H1 (cell line): ENCODE results near the gene SOCS3. TPM values are rescaled to one million over a fixed set of nuclear protein-coding genes. Genes with fewer than 3 reads are reported as not detected.

Experiments used
- CTCF ChIA-PET: fragments of 300-600 bp; sonication (Branson Sonifier 250); formaldehyde crosslinking; loops from one replicate; lab custom pipeline; 2021; ENCODE audit not compliant: partially characterized antibody; lab: Charles Lee
- POLR2A ChIA-PET: fragments of 300-600 bp; sonication (Branson Sonifier 250); formaldehyde crosslinking; loops from one replicate; lab custom pipeline; 2021; ENCODE audit warnings: inconsistent platforms; ENCODE audit not compliant: partially characterized antibody; lab: Charles Lee
- DNase-seq, 2 experiments: peaks; one replicate each; pipeline versions ENCODE4 v3.0.0 to v3.0.0-alpha.2; 2010 to 2022; ENCODE audit warnings: low spot score in 2 of 2, low read depth in 1 of 2, mixed read lengths in 1 of 2
- FAIRE-seq: peaks from 2 replicates; lab custom pipeline; 2011; peaks lifted over from hg19 to GRCh38; lab: Jason Lieb, UNC
- H2AFZ ChIP-seq: 2 replicates; pipeline ENCODE4 v1.8.1; 2012; ENCODE audit warnings: low read length, inconsistent platforms
- H2AK5ac ChIP-seq: 2 replicates; pipeline ENCODE4 v1.6.1; 2013; ENCODE audit warnings: low read depth, low read length
- H2BK120ac ChIP-seq: replicated peaks from 2 replicates; pipeline ENCODE3; 2013; ENCODE audit warnings: low read depth, low read length, inconsistent platforms
- H2BK12ac ChIP-seq: 2 replicates; pipeline ENCODE4 v1.6.1; 2013; ENCODE audit warnings: low read depth, low read length
- H2BK15ac ChIP-seq: 2 replicates; pipeline ENCODE4 v1.6.1; 2013; ENCODE audit warnings: low read length
- H2BK20ac ChIP-seq: 2 replicates; pipeline ENCODE4 v1.6.1; 2013; ENCODE audit warnings: low read length
- H2BK5ac ChIP-seq: 2 replicates; pipeline ENCODE4 v1.6.1; 2013; ENCODE audit warnings: low read depth, low read length
- H3K14ac ChIP-seq: 2 replicates; pipeline ENCODE4 v1.6.1; 2013; ENCODE audit warnings: inconsistent platforms; ENCODE audit not compliant: insufficient read length
- H3K18ac ChIP-seq: 2 replicates; pipeline ENCODE4 v1.6.1; 2013; ENCODE audit warnings: low read length; ENCODE audit errors: extremely low read depth
- H3K23ac ChIP-seq: 2 replicates; pipeline ENCODE4 v1.6.1; 2013; ENCODE audit warnings: inconsistent platforms; ENCODE audit not compliant: insufficient read length
- H3K23me2 ChIP-seq: 2 replicates; pipeline ENCODE4 v1.6.1; 2013; ENCODE audit warnings: low read depth, low read length
- H3K27ac ChIP-seq: 2 replicates; pipeline ENCODE4 v1.6.1; 2011; ENCODE audit warnings: low read depth, low read length, inconsistent platforms
- H3K27me3 ChIP-seq, 4 experiments: replicated peaks in 1 of 4; 1 replicate in 1 of 4; 2 replicates in 3 of 4; pipeline versions ENCODE4 v1.6.1 to v1.8.1; 2011 to 2013; ENCODE audit warnings: low read length in 3 of 4, mild to moderate bottlenecking in 3 of 4, inconsistent platforms in 2 of 4, mixed read lengths in 2 of 4, moderate library complexity in 1 of 4; ENCODE audit not compliant: control insufficient read depth in 3 of 4, insufficient read depth in 3 of 4; ENCODE audit errors: extremely low read depth in 1 of 4
- H3K36me3 ChIP-seq, 4 experiments: 2 replicates each; pipeline versions ENCODE4 v1.6.1 to v1.8.1; 2011 to 2013; ENCODE audit warnings: mild to moderate bottlenecking in 4 of 4, low read length in 3 of 4, moderate library complexity in 2 of 4, control low read depth in 1 of 4, inconsistent platforms in 1 of 4; ENCODE audit not compliant: insufficient read depth in 4 of 4, control insufficient read depth in 2 of 4
- H3K4ac ChIP-seq: replicated peaks from 2 replicates; pipeline ENCODE3; 2013; ENCODE audit warnings: low read length, low read depth, mixed read lengths, inconsistent platforms; ENCODE audit not compliant: insufficient read length
- H3K4me1 ChIP-seq, 4 experiments: replicated peaks in 1 of 4; 1 replicate in 1 of 4; 2 replicates in 3 of 4; pipeline versions ENCODE4 v1.6.1 to v1.8.1; 2011 to 2013; ENCODE audit warnings: low read length in 3 of 4, inconsistent platforms in 2 of 4, mixed read lengths in 1 of 4; ENCODE audit not compliant: insufficient read depth in 4 of 4, control insufficient read depth in 3 of 4
- H3K4me2 ChIP-seq, 2 experiments: 2 replicates each; pipeline versions ENCODE4 v1.6.1 to v1.8.1; 2011 to 2013; ENCODE audit warnings: low read depth in 2 of 2, low read length in 2 of 2, control low read depth in 1 of 2, inconsistent platforms in 1 of 2, mild to moderate bottlenecking in 1 of 2; ENCODE audit not compliant: insufficient read depth in 1 of 2
- H3K4me3 ChIP-seq, 4 experiments: fragments of 200-600, 300-600 bp in 1 of 4; sonication (generic), shearing (Covaris generic), sonication (Bioruptor Twin) in 1 of 4; 2 replicates each; pipeline versions ENCODE4 v1.5.1 to v1.8.1; 2011 to 2016; ENCODE audit warnings: low read length in 4 of 4, low read depth in 3 of 4, control low read depth in 2 of 4, inconsistent platforms in 2 of 4, mild to moderate bottlenecking in 2 of 4, mixed read lengths in 1 of 4, moderate library complexity in 1 of 4; ENCODE audit not compliant: insufficient read depth in 2 of 4; ENCODE audit errors: extremely low read depth in 1 of 4
- H3K56ac ChIP-seq: replicated peaks from 2 replicates; pipeline ENCODE3; 2013; ENCODE audit warnings: low read depth, mild to moderate bottlenecking, mixed read lengths, low read length, inconsistent platforms; ENCODE audit not compliant: insufficient read length
- H3K79me1 ChIP-seq: 2 replicates; pipeline ENCODE4 v1.6.1; 2013; ENCODE audit warnings: low read depth, low read length, control low read depth
- H3K79me2 ChIP-seq, 2 experiments: 2 replicates each; pipeline versions ENCODE4 v1.6.1 to v1.8.1; 2012 to 2013; ENCODE audit warnings: low read length in 2 of 2, mild to moderate bottlenecking in 2 of 2, inconsistent platforms in 1 of 2; ENCODE audit not compliant: insufficient read depth in 2 of 2, control insufficient read depth in 1 of 2
- H3K9ac ChIP-seq, 4 experiments: replicated peaks in 1 of 4; 1 replicate in 1 of 4; 2 replicates in 3 of 4; pipeline versions ENCODE4 v1.6.1 to v1.8.1; 2011 to 2013; ENCODE audit warnings: low read depth in 3 of 4, low read length in 3 of 4, control low read depth in 2 of 4, mild to moderate bottlenecking in 2 of 4, moderate library complexity in 2 of 4, inconsistent platforms in 1 of 4; ENCODE audit errors: extremely low read depth in 1 of 4
- H3K9me3 ChIP-seq, 2 experiments: 2 replicates each; pipeline versions ENCODE4 v1.6.1 to v1.8.1; 2012 to 2013; ENCODE audit warnings: mild to moderate bottlenecking in 2 of 2, moderate library complexity in 2 of 2, control low read depth in 1 of 2, inconsistent platforms in 1 of 2, low read depth in 1 of 2, low read length in 1 of 2, mixed read lengths in 1 of 2; ENCODE audit not compliant: insufficient read depth in 2 of 2
- H4K20me1 ChIP-seq, 2 experiments: replicated peaks in 1 of 2; 2 replicates each; pipeline versions ENCODE3 to v1.8.1; 2011 to 2013; ENCODE audit warnings: inconsistent platforms in 2 of 2, low read length in 2 of 2, mild to moderate bottlenecking in 1 of 2; ENCODE audit not compliant: insufficient read depth in 2 of 2, control insufficient read depth in 1 of 2
- H4K5ac ChIP-seq: 2 replicates; pipeline ENCODE4 v1.6.1; 2013; ENCODE audit warnings: low read length, low read depth, mixed read lengths, inconsistent platforms; ENCODE audit not compliant: insufficient read length
- H4K8ac ChIP-seq: 2 replicates; pipeline ENCODE4 v1.8.0; 2013; ENCODE audit warnings: mild to moderate bottlenecking, moderate library complexity, low read length, inconsistent platforms; ENCODE audit not compliant: insufficient read depth; ENCODE audit errors: extremely low read depth
- H4K91ac ChIP-seq: replicated peaks from 2 replicates; pipeline ENCODE3; 2013; ENCODE audit warnings: low read length, mixed read lengths, inconsistent platforms; ENCODE audit not compliant: insufficient read length
- RAD21 ChIP-seq, 2 experiments: IDR thresholded peaks in 1 of 2; conservative IDR thresholded peaks in 1 of 2; 2 replicates each; pipeline ENCODE4 v1.6.1; 2011; ENCODE audit warnings: low read depth in 2 of 2, low read length in 2 of 2, improper control_type of control experiment in 1 of 2, inconsistent platforms in 1 of 2, mild to moderate bottlenecking in 1 of 2, moderate library complexity in 1 of 2
- WGBS, 2 experiments: shearing (Covaris generic) in 1 of 2; methylation state at CpG; one replicate each; pipeline versions ENCODE4 v1.1.6 to v1.1.7; 2013 to 2015; ENCODE audit warnings: low lambda C conversion rate in 2 of 2, mixed read lengths in 2 of 2, inconsistent platforms in 1 of 2, low coverage in 1 of 2, missing lambda C conversion rate in 1 of 2; ENCODE audit not compliant: insufficient replicate concordance in 2 of 2, insufficient coverage in 1 of 2, insufficient read length in 1 of 2; ENCODE audit errors: extremely low coverage in 1 of 2, missing lambda C conversion rate in 1 of 2; 5-methylcytosine and 5-hydroxymethylcytosine counted together
- polyA plus RNA-seq, 7 experiments: library from polyadenylated mRNA; depleted of rRNA in 3 of 7; stranded (reverse) in 5 of 7; unstranded in 2 of 7; fragments of >200 nt in 5 of 7; fragments of 200-250 nt in 2 of 7; gene quantifications; 1 replicate in 5 of 7; 2 replicates in 1 of 7; 4 replicates in 1 of 7; pipeline versions ENCODE4 v1.2.1 to v1.2.3, GENCODE V29; 2011 to 2013; ENCODE audit warnings: missing spikeins in 2 of 7, mixed read lengths in 2 of 7
- total RNA-seq: library from RNA; stranded (reverse); fragmentation: NEBNext Ultra II Directional; extraction: Animal tissue kit (Norgen Biotek cat#: 25700); gene quantifications from 2 replicates; pipeline ENCODE4 v1.2.1, GENCODE V29; 2021
- TF ChIP-seq, protein P1 (sequence below): IDR thresholded peaks from 2 replicates; pipeline ENCODE4 v1.6.1; 2011; ENCODE audit warnings: low read length, improper control_type of control experiment
- TF ChIP-seq, protein P2 (sequence below): IDR thresholded peaks from 2 replicates; pipeline ENCODE4 v1.6.1; 2012; ENCODE audit warnings: inconsistent platforms

Gene SOCS3
- total and polyA plus RNA-seq, 2 of the 8 experiments (the other 6 are each of a cell fraction or from before 2014, with no cell fraction given) = 10.1 to 47.9 TPM

DNA sequence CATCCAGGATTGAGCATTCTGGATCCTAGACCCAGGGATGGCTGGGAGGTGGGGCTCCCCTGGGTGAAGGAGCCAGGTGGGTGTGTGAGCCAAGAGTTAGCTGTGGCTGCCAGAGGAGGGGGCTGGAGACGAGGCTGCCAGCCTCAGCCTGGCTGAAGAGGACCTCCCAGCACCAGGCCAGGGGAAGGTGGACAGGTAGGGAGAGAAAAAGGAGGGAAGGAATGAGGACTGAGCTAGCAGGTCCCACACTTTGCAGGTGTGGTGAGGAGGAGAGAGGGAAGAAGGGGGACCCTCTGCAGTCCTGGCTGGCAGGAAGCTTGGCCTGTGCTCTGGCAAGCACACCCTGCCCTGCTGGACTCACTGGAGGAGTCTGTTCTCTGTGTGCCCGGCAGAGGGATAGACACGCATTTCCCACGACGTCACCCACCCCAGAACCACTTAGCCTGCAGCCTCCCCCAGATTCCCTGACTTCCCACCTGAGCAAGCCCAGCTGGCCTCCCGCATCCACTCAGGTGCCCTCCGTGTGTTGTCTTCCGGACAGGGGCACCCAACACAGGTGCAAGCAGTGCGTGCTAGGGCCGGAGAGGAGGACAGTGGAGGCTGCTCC is 42.0 kb downstream of the SOCS3 start:
- Histone ChIP-seq H3K27me3 (peaks cover 0 to 3% (median under 1%) of the 10 kb centered on the region in 4 experiments; a peak in 1 of 7 replicates), H3K14ac (no peak overlapping the region), H3K4me3 (no peak overlapping the region), H3K4me2 (peak overlapping the region; percentile 63 to 76; a peak in 3 of 4 replicates), H3K4me1 (peaks cover 8 to 39% (median 34%) of the 10 kb centered on the region in 4 experiments), H2AFZ (no peak overlapping the region), H2BK120ac (no peak overlapping the region), H3K4ac (peak overlapping the region; percentile 16), H2BK5ac (peak overlapping the region; percentile 89), H2BK15ac (peak overlapping the region; percentile 83), H3K56ac (no peak overlapping the region), H3K79me1 (no peaks in the 10 kb centered on the region), H2BK20ac (peak overlapping the region; percentile 75; the same call in 1 of the 2 replicates), H3K79me2 (no peaks in the 10 kb centered on the region), H4K20me1 (no peaks in the 10 kb centered on the region), H3K9ac (peak overlapping the region in 1 of 4 experiments; percentile 14; a peak in 2 of 7 replicates), H3K27ac (no peak overlapping the region), H3K23ac (no peak overlapping the region), H3K23me2 (peaks cover 11% of the 10 kb centered on the region), H3K18ac (peak overlapping the region; percentile 6), H4K8ac (peak overlapping the region; percentile 75; the same call in 1 of the 2 replicates), H2AK5ac (peak overlapping the region; percentile 83; the same call in 1 of the 2 replicates), H4K5ac (peak overlapping the region; percentile 10), H2BK12ac (peak overlapping the region; percentile 69), H3K36me3 (no peaks in the 10 kb centered on the region), H3K9me3 (no peaks in the 10 kb centered on the region), H4K91ac (peak overlapping the region; percentile 90)
- ChIA-PET POLR2A (interaction anchor here (0.6 to 3.3 kb wide), 7 partner anchors 9 to 104 kb away, joined by 3 to 28 read pairs (median 4); partner anchors contain the start of gene SOCS3), CTCF (interaction anchor here (0.9 to 2.3 kb wide), 9 partner anchors 9 to 81 kb away, joined by 3 to 11 read pairs (median 5); no protein-coding TSS in a partner anchor)
- DNase-seq (no peak), FAIRE-seq (no peak)
- 77% methylated on average over 10 of the region's 10 CpGs; no CpG with 5 or more reads in 1 of the 2 experiments for WGBS, 2 experiments
- TF ChIP-seq, protein P1, sequence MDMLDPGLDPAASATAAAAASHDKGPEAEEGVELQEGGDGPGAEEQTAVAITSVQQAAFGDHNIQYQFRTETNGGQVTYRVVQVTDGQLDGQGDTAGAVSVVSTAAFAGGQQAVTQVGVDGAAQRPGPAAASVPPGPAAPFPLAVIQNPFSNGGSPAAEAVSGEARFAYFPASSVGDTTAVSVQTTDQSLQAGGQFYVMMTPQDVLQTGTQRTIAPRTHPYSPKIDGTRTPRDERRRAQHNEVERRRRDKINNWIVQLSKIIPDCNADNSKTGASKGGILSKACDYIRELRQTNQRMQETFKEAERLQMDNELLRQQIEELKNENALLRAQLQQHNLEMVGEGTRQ = no peak
- TF ChIP-seq RAD21 (IDR thresholded peaks at IDR 0.05 in 1 of 2, conservative IDR thresholded peaks at IDR 0.05 in 1 of 2; ENCODE audit: low read depth in 2 of 2, low read length in 2 of 2) = peak in 1 of 2 experiments; percentile 9; a peak in 1 of 4 replicates
- TF ChIP-seq, protein P2, sequence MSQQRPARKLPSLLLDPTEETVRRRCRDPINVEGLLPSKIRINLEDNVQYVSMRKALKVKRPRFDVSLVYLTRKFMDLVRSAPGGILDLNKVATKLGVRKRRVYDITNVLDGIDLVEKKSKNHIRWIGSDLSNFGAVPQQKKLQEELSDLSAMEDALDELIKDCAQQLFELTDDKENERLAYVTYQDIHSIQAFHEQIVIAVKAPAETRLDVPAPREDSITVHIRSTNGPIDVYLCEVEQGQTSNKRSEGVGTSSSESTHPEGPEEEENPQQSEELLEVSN = peak; percentile 69
